Astrocyte of the spinal cord (primary cell): ENCODE measurements around the gene DMXL1.

Source experiments
- DNase-seq: peaks from one replicate; pipeline ENCODE4 v3.0.0; 2011; ENCODE audit warnings: low read depth, low spot score
- H3K4me3 ChIP-seq: 2 replicates; pipeline ENCODE4 v1.5.1; 2011; ENCODE audit warnings: low read depth, mild to moderate bottlenecking, low read length, moderate library complexity
- CTCF ChIP-seq: IDR thresholded peaks from 2 replicates; pipeline ENCODE4 v1.5.1; 2012; ENCODE audit warnings: low read depth, mild to moderate bottlenecking, low read length, inconsistent platforms
- in situ Hi-C: cut with HindIII; loops from 2 replicates; pipeline ENCODE4 v1.10.0; 2017; ENCODE audit warnings: low sequenced_read_pairs

DMXL1 gene

GRCh38 chr5:119136666-119137318, 65.9 kb downstream of the DMXL1 start:
- TF ChIP-seq CTCF = no peak
- no peak for DNase-seq
- in situ Hi-C loops = no loop called here
- no peak overlapping the region for H3K4me3 ChIP-seq

GRCh38 chr5:119153629-119154028, 82.7 kb downstream of the DMXL1 start:
- DNase-seq = no peak
- H3K4me3 ChIP-seq = no peak overlapping the region
- no peak for TF ChIP-seq CTCF
- in situ Hi-C loops = no loop called here

GRCh38 chr5:119158144-119158543, 87.3 kb downstream of the DMXL1 start:
- no peak for DNase-seq
- H3K4me3 ChIP-seq = no peak overlapping the region
- TF ChIP-seq CTCF = no peak
- in situ Hi-C loops = no loop called here

GRCh38 chr5:119161430-119161829, 90.5 kb downstream of the DMXL1 start:
- DNase-seq = no peak
- H3K4me3 ChIP-seq = no peak overlapping the region
- no peak for TF ChIP-seq CTCF
- in situ Hi-C loops = no loop called here

- in situ Hi-C loops = no loop called here
- no peak for DNase-seq
- H3K4me3 ChIP-seq = no peak overlapping the region
- no peak for TF ChIP-seq CTCF
Observed at GRCh38 chr5:119166026-119166425, 95.1 kb downstream of the DMXL1 start.

GRCh38 chr5:119168401-119168800, 97.5 kb downstream of the DMXL1 start:
- in situ Hi-C loops = no loop called here
- TF ChIP-seq CTCF = no peak
- no peak overlapping the region for H3K4me3 ChIP-seq
- no peak for DNase-seq
